NCI-H1417 treated with DMSO at 0.1 percent for 48 hours (cell line): Measurements from ENCODE around the gene RMND1.
"Not testable (repeated sequence)": the region's sequence is repeated elsewhere in the genome, so short reads cannot be mapped to it uniquely, and the experiment has no call there.

Experiments used
- DNase-seq: peaks from one replicate; lab custom pipeline; 2025; lab: John Stamatoyannopoulos, UW

RMND1 gene

GRCh38 chr6:151452750-151453427, 963 bp upstream of the RMND1 start:
- no peak for DNase-seq

GRCh38 chr6:151451417-151451949, 443 bp downstream of the RMND1 start:
- DNase-seq = no peak

GRCh38 chr6:151450928-151451327, 998 bp downstream of the RMND1 start:
- DNase-seq = not testable (repeated sequence)

GRCh38 chr6:151448623-151449022, 3.3 kb downstream of the RMND1 start:
- DNase-seq = no peak

GRCh38 chr6:151447237-151447636, 4.7 kb downstream of the RMND1 start:
- DNase-seq = no peak

- no peak for DNase-seq
Observed at GRCh38 chr6:151445482-151445881, 6.4 kb downstream of the RMND1 start.

GRCh38 chr6:151443911-151444621, 7.9 kb downstream of the RMND1 start:
- no peak for DNase-seq

- DNase-seq = no peak
Observed at GRCh38 chr6:151443454-151443853, 8.5 kb downstream of the RMND1 start.

- no peak for DNase-seq
Observed at GRCh38 chr6:151442371-151442770, 9.6 kb downstream of the RMND1 start.

- no peak for DNase-seq
Observed at GRCh38 chr6:151441390-151442166, 10.3 kb downstream of the RMND1 start.

GRCh38 chr6:151440930-151441329, 11.0 kb downstream of the RMND1 start:
- no peak for DNase-seq

- DNase-seq = no peak
Observed at GRCh38 chr6:151440498-151440897, 11.4 kb downstream of the RMND1 start.

GRCh38 chr6:151437401-151437800, 14.5 kb downstream of the RMND1 start:
- DNase-seq = no peak

GRCh38 chr6:151436802-151437201, 15.1 kb downstream of the RMND1 start:
- DNase-seq = no peak

- DNase-seq = no peak
Observed at GRCh38 chr6:151436300-151436699, 15.6 kb downstream of the RMND1 start.

GRCh38 chr6:151434369-151434768, 17.6 kb downstream of the RMND1 start:
- no peak for DNase-seq

- no peak for DNase-seq
Observed at GRCh38 chr6:151432651-151433050, 19.3 kb downstream of the RMND1 start.

- no peak for DNase-seq
Observed at GRCh38 chr6:151431337-151431736, 20.6 kb downstream of the RMND1 start.

GRCh38 chr6:151430886-151431285, 21.0 kb downstream of the RMND1 start:
- no peak for DNase-seq

GRCh38 chr6:151428093-151428735, 23.7 kb downstream of the RMND1 start:
- DNase-seq = no peak

GRCh38 chr6:151425561-151425960, 26.4 kb downstream of the RMND1 start:
- DNase-seq = no peak

GRCh38 chr6:151422981-151423380, 28.9 kb downstream of the RMND1 start:
- DNase-seq = no peak
